DND-41 (cell line): ENCODE results near the gene ERC2.

Experiments used
- CTCF ChIP-seq: IDR thresholded peaks from 2 replicates; pipeline ENCODE4 v1.5.1; 2012; ENCODE audit warnings: borderline replicate concordance, low read length, moderate library complexity, mild to moderate bottlenecking; ENCODE audit not compliant: poor library complexity, severe bottlenecking; ENCODE audit errors: extremely low read depth
- EZH2 ChIP-seq: IDR thresholded peaks from 3 replicates; pipeline ENCODE4 v1.6.1; 2012; ENCODE audit warnings: borderline replicate concordance, low read depth, mild to moderate bottlenecking, moderate library complexity, low read length, inconsistent platforms; ENCODE audit not compliant: severe bottlenecking

- TF ChIP-seq CTCF (no peak), EZH2 (no peak)
These were observed 670.5 kb downstream of the ERC2 start for GRCh38 chr3:55797775-55798174.
